Psoas muscle (tissue), 8 donors: ENCODE data around the gene APBB1. TPM values are rescaled to one million over a fixed set of nuclear protein-coding genes. Genes with fewer than 3 reads are reported as not detected.

ENCODE experiments used
- ATAC-seq, 4 donors: fragments of 200-7000 bp; cut with Tn5 transposase; one replicate each; pipeline ENCODE4 v1.9.1; 2020; ENCODE audit warnings: moderate library complexity in 3 of 4, mild to moderate bottlenecking in 2 of 4
- DNase-seq, 2 donors: peaks; one replicate each; pipeline ENCODE4 v3.0.0-alpha.2; 2020
- H3K27ac ChIP-seq: fragments of 200-600 bp; one replicate; pipeline ENCODE4 v1.8.0; 2022
- H3K27me3 ChIP-seq, 3 donors: fragments of 200-600 bp in 1 of 3; one replicate each; pipeline versions ENCODE4 v1.6.1 to v1.8.0; 2013 to 2022; ENCODE audit warnings: low read length in 2 of 3, mild to moderate bottlenecking in 2 of 3, moderate library complexity in 1 of 3; ENCODE audit not compliant: insufficient read depth in 3 of 3
- H3K36me3 ChIP-seq, 2 donors: fragments of 200-600 bp in 1 of 2; one replicate each; pipeline versions ENCODE4 v1.6.1 to v1.8.0; 2013 to 2022; ENCODE audit warnings: low read depth in 1 of 2, mild to moderate bottlenecking in 1 of 2, moderate library complexity in 1 of 2; ENCODE audit not compliant: insufficient read depth in 1 of 2
- H3K4me1 ChIP-seq: fragments of 200-600 bp; one replicate; pipeline ENCODE4 v1.8.0; 2022
- H3K4me3 ChIP-seq: fragments of 200-600 bp; one replicate; pipeline ENCODE4 v1.8.0; 2022; ENCODE audit warnings: mild to moderate bottlenecking
- H3K9me3 ChIP-seq: fragments of 200-600 bp; one replicate; pipeline ENCODE4 v1.8.0; 2022
- CTCF ChIP-seq: fragments of 200-600 bp; IDR thresholded peaks from one replicate; pipeline ENCODE4 v1.8.0; 2022; ENCODE audit warnings: antibody characterized with exemption
- WGBS, 3 donors: extraction: QIAGEN DNeasy Blood & Tissue Kit; methylation state at CpG; one replicate each; pipeline versions ENCODE4 v1.1.6 to v1.1.7; 2013; 5-methylcytosine and 5-hydroxymethylcytosine counted together
- intact Hi-C, 2 donors: fragments of 100-400 bp; cut with DNase I; formaldehyde crosslinking; loops; one replicate each; pipeline versions ENCODE4 v1.11.0 to v1.14.2; 2022
- polyA plus RNA-seq, 3 donors: library from polyadenylated mRNA; stranded (reverse); fragments of 200-250 nt; gene quantifications; one replicate each; pipeline ENCODE4 v1.2.3, GENCODE V29; 2013
- total RNA-seq, 4 donors: library from RNA; stranded (reverse); fragmentation: NEBNext Ultra II Directional in 2 of 4; extraction: Animal tissue kit (Norgen Biotek cat#: 25700) in 2 of 4; gene quantifications; one replicate each; pipeline versions ENCODE4 v1.2.1 to v1.2.4, GENCODE V29; 2021 to 2023
- donor health status: healthy with polysubstance abuse.
- donor health status: DM: no; HTN: no; CAD: no; lungs with moderate emphysema.
- donor health status: Bipolar disorder and iron deficiency.
- donor health status: healthy.
- donor health status: DM: yes; HTN: yes; CAD: no.
- donor health status: DM: no; HTN: no; CAD: no.
- donor health status: DM: no; HTN: no; CAD: no.
- donor health status: DM: yes; HTN: yes; CAD: no.

The APBB1 gene
- total and polyA plus RNA-seq, 7 donors = 36.5 to 53.9 (median 42.5) TPM

GRCh38 chr11:6378640-6378989 is 40.3 kb downstream of the APBB1 start:
- Histone ChIP-seq H3K4me3 (no peak overlapping the region), H3K27ac (no peak overlapping the region), H3K36me3 (no peaks in the 10 kb centered on the region), H3K9me3 (no peaks in the 10 kb centered on the region), H3K27me3 (no peaks in the 10 kb centered on the region), H3K4me1 (no peaks in the 10 kb centered on the region)
- no peak for ATAC-seq
- intact Hi-C loops = loop anchor here in 1 of 2 donors (1.0 kb wide), 1 partner anchor 127 kb away; no protein-coding TSS in a partner anchor
- DNase-seq = no peak
- no peak for TF ChIP-seq CTCF
- 68 to 70% (median 68%) methylated on average over 5 of the region's 5 CpGs for WGBS, 3 donors

GRCh38 chr11:6377902-6378639 is 40.8 kb downstream of the APBB1 start:
- ATAC-seq = no peak
- no peak overlapping the region for H3K4me3 ChIP-seq
- H3K4me1 ChIP-seq = no peaks in the 10 kb centered on the region
- no peak overlapping the region for H3K27ac ChIP-seq
- no peak for DNase-seq
- no peaks in the 10 kb centered on the region for H3K9me3 ChIP-seq
- WGBS, 3 donors = 33 to 38% (median 37%) methylated on average over 4 of the region's 4 CpGs
- H3K27me3 ChIP-seq = no peaks in the 10 kb centered on the region
- intact Hi-C loops = loop anchor here in 1 of 2 donors (1.0 kb wide), 1 partner anchor 127 kb away; no protein-coding TSS in a partner anchor
- H3K36me3 ChIP-seq = no peaks in the 10 kb centered on the region
- TF ChIP-seq CTCF = no peak

GRCh38 chr11:6371825-6372224 is 47.1 kb downstream of the APBB1 start:
- no peak for DNase-seq
- Histone ChIP-seq H3K9me3 (no peaks in the 10 kb centered on the region), H3K36me3 (no peaks in the 10 kb centered on the region), H3K4me1 (no peaks in the 10 kb centered on the region), H3K27ac (no peak overlapping the region), H3K4me3 (no peak overlapping the region), H3K27me3 (no peaks in the 10 kb centered on the region)
- no peak for ATAC-seq
- no peak for TF ChIP-seq CTCF
- intact Hi-C loops = no loop called here
- 88 to 92% (median 92%) methylated on average over 6 of the region's 6 CpGs for WGBS, 3 donors

GRCh38 chr11:6365659-6366058 is 53.2 kb downstream of the APBB1 start:
- intact Hi-C loops = loop anchor here in 1 of 2 donors (10.0 kb wide), 1 partner anchor 1241 kb away; no protein-coding TSS in a partner anchor
- Histone ChIP-seq H3K27ac (no peak overlapping the region), H3K27me3 (no peaks in the 10 kb centered on the region), H3K4me1 (peaks cover 12% of the 10 kb centered on the region), H3K4me3 (no peak overlapping the region), H3K9me3 (no peaks in the 10 kb centered on the region), H3K36me3 (no peaks in the 10 kb centered on the region)
- ATAC-seq = no peak
- no peak for TF ChIP-seq CTCF
- 78 to 91% (median 89%) methylated on average over 2 of the region's 2 CpGs for WGBS, 3 donors
- DNase-seq = no peak
